Superior temporal gyrus (tissue), 1 donor: ENCODE measurements around the gene EXOC3.
"Not testable (repeated sequence)": the region's sequence is repeated elsewhere in the genome, so short reads cannot be mapped to it uniquely, and the experiment has no call there.

Source experiments
- DNase-seq: peaks from one replicate; pipeline ENCODE4 v3.0.0-alpha.2; 2016; ENCODE audit errors: extremely low spot score

The EXOC3 gene

DNA sequence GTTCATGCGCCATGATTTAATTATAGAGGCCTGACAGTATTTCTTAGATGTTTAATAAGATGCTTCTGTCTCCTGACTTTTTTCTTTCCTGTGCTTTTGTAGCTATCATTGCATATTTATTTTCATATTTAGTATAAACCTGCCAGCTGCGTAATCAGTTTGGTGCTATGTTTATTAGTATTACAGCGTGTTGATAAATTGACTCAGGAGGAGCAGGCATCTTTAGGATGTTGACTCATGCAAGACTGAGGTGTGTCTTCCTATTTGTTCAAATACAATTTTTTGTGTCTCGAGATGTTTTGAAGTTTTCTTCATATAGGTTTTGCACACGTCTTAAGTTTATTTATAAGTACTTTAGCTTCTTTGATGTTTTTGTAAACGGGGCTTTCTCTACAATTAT lies 35.9 kb upstream of the EXOC3 start:
- no peak for DNase-seq

- no peak for DNase-seq
Measured at GRCh38 chr5:407801-408268, 35.1 kb upstream of the EXOC3 start.

GRCh38 chr5:410911-411517 lies 32.0 kb upstream of the EXOC3 start:
- no peak for DNase-seq

GRCh38 chr5:411728-412127 lies 31.2 kb upstream of the EXOC3 start:
- DNase-seq = no peak

DNA sequence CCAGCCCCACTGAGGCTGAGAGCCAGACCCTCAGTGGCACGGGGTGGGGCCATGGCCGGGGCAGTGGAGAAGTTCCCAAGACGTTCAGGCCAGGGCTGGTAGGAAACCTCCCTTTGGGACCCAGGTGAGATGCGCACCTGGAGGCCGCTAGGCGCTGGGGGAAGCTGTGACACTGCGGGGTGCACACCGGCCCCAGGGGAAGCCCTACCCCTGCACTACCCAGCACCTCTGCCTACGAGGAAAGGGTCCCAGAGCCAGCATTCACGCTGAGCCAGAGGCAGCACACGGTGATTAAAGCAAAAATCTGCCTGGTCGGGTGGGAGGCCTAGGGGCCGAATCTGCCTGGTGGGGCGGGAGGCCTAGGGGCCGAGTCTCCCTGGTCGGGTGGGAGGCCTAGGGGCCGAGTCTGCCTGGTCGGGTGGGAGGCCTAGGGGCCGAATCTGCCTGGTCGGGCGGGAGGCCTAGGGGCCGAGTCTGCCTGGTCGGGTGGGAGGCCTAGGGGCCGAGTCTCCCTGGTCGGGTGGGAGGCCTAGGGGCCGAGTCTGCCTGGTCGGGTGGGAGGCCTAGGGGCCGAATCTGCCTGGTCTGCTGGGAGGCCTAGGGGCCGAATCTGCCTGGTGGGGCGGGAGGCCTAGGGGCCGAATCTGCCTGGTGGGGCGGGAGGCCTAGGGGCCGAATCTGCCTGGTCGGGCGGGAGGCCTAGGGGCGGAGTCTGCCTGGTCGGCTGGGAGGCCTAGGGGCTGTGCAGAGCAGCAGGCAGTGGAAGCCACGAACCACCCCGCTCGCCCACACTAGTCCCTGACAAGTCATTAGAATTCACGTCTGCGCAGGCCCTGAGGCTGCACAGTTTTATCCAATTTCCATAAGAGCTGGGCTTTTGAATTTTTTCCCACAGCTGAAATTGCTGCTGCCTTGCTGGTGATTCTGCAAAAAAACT lies 27.7 kb upstream of the EXOC3 start:
- not testable (repeated sequence) for DNase-seq

- no peak for DNase-seq
Measured at GRCh38 chr5:415928-416635, 26.9 kb upstream of the EXOC3 start.

GRCh38 chr5:416636-416960 lies 26.4 kb upstream of the EXOC3 start:
- DNase-seq = no peak

GRCh38 chr5:417301-418161 lies 25.4 kb upstream of the EXOC3 start:
- no peak for DNase-seq

DNA sequence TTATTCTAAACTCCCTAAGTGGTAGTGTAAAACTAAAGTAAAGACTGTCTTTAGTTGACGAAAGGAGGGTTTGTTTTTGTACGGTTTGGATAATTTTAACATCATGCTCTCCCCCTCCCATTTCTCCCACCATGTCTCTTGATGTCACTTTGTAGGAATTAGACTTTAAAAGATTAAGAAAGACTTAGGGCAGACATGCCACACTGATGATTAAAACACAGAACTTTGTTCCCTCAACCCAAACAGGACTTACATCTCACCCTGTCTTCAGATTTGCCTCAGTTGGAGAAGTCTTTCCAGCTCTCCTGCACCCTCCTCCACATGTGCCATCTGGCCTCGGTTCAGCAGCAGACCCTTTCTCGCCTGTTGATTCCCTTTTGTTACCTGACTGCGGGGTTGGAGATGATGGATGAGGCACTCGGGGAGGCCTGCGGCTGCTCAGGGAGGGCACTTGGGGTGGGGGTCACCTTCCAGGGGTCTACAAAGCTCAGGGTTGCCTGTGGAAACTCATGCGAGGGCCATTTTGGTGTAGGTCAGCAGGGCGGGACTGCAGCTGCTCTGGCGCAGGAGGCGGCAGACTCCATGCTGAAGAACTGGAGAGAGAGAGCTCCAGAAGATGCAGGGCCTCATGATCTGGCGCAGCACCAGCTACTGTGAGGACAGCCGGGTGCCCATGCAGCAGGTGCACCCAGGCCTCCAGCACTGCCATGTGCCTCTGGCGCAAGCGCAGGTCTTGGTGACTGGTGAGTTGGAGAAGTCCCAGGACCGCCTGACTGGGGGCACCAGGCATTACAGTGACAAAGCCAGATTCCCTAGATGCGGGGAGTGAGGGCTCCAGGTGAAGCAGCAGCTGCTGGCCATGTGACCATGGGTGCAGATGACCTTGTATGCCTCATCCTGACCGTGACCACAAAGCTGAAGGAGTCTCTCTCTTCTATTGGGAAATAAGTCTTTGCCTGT lies 24.5 kb upstream of the EXOC3 start:
- DNase-seq = no peak

DNA sequence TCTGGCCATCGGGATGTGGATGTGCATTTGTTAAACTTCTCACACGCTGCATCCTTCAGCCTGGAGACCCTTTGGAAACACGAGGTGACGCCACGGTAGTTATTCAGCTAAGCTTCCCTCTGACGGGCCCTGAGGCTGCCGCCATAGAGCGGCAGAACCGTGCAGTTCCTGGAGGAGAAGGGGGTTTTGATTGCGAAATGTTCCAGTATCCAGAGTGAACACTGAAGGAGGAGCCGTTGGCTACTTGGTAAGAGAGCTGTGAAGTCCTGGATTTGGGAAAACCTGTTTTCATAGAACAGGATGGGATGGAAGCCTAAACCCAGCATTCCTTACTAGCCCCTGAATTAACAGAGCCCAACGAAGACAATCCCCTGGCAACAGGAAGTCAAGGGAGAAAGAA lies 23.0 kb upstream of the EXOC3 start:
- DNase-seq = no peak

- DNase-seq = no peak
Measured at GRCh38 chr5:420632-421286, 22.2 kb upstream of the EXOC3 start.

- no peak for DNase-seq
Measured at GRCh38 chr5:421287-421880, 21.6 kb upstream of the EXOC3 start.

- no peak for DNase-seq
Measured at GRCh38 chr5:421901-422300, 21.1 kb upstream of the EXOC3 start.

DNA sequence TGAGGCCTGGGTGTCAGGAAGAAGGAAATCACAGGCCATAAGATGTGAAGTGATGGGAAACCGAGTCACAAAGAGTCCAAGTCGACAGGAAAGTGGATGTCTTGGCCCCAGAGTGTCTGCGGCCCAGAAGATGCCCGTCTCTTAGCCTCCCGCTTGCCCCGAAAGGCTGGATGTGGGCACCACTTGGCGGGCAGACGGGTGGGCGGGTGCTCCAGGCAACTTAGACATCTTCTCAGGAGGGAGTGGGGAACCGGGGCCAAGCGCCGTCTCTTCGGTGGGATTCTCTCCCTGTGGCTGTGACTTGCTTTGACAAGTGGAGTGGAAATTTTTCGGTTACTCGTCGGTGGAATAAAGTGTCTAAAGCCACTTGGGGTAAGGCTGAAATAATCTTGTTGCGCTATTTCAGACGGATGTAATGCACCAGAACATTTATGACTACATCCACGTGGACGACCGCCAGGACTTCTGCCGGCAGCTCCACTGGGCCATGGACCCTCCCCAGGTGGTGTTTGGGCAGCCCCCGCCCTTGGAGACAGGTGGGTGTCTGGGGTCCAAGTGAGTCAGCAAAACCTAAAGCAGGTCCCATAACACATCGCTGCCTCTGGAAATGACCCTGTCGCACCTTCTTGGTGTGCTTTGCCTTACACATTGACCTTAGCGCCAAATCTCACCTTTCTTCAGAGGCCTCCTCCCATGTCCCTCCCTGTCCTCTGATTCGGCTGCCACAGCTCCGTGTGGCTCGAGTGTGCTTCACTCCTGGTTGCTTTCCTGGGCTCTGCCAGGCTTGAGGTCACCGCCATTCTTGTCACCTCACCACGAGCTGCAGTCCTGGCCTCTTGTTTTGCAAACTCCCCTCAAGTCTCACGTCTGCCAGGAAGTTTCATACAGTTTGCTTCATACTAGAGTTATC lies 20.4 kb upstream of the EXOC3 start:
- DNase-seq = no peak

DNA sequence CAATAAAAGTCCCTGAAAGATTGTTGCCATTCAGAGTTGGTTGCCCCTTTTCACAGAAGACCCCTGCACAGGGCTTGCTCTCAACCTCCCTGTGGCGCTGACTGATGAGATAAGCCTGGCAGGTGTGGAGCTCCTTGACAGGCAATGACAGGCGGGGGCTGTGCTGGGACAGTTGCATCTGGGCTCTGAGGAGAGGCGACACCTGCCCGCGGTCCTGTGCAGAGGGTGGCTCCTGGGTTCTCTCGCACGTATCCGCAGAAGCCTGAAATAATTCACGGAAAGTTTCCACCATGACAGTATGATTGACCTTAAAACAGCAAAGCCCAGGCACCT lies 19.8 kb upstream of the EXOC3 start:
- DNase-seq = no peak

DNA sequence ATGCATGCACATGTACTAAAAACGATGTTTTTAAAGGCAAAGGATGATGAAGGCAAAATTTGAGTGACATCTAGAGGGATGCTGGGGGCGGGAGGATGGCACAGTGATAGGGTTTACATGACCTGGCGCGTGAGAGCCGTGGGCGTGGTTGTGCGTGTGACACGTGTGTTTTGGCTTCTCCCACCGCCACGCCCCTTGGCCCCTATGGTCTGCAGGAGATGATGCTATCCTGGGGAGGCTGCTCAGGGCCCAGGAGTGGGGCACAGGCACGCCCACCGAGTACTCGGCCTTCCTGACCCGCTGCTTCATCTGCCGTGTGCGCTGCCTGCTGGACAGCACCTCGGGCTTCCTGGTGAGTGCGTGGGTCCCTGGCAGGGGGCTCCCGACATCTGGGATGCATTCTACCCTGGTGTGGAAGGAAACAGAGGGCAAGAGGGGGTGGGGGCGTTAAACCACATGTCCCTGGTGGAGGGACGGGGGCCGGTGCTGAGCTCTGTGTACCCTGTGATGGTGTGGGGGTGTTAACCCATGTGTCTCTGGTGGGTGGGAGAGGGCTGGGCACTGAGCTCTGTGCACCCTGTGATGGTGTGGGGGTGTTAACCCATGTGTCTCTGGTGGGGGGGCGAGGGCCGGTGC lies 19.2 kb upstream of the EXOC3 start:
- no peak for DNase-seq

DNA sequence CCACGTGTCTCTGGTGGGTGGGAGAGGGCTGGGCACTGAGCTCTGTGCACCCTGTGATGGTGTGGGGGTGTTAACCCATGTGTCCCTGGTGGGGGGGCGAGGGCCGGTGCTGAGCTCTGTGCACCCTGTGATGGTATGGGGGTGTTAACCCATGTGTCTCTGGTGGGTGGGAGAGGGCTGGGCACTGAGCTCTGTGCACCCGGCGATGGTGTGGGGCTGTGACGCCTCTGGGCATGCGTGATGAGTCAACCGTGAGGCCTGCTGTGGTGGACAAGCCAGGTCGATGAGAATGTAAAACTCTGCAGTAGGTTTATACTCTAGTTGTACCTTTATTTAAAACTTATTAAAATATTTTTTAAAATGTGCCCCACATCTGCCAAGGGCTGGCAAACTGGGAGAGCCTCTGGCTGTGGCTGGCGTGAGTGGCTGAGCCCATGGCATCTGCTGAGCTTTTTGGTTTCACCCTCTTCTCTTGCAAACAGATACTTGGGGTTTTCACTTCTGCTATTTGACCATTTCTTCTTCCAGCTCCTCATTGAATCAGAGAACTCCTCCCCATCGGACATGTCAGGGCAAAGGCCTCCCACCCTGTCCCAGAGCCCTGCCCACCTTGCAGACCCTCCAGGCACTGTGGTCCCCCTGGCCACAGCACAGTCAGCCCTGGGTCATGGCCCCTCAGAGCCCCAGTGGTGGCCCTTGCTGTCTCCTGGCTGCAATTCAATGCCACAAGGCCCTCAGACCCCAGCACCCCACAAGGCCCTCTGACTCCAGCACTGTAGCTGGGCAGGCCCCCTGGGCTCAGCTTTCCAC lies 18.5 kb upstream of the EXOC3 start:
- no peak for DNase-seq
